ENCODE results near the gene CRLF1. TPM values are rescaled to one million over a fixed set of nuclear protein-coding genes. Genes with fewer than 3 reads are reported as not detected.

CRLF1 gene
- polyA plus RNA-seq, 3 donors = 0.19 TPM; not detected in 2

- H3K27ac ChIP-seq (ENCODE audit: low read depth in 1 of 2, low read length in 2 of 2) = no peak overlapping the region
- TF ChIP-seq CTCF (IDR thresholded peaks at IDR 0.05) = no peak
- H3K9me3 Mint-ChIP-seq = peaks cover 0 to 3% (median 0%) of the 10 kb centered on the region in 7 donors
- no peaks in the 10 kb centered on the region for H3K36me3 Mint-ChIP-seq
- peak overlapping the region in 1 of 2 donors; percentile 1 for H3K4me3 Mint-ChIP-seq
- peaks cover 0 to 3% of the 10 kb centered on the region in 2 donors for H3K27me3 ChIP-seq (ENCODE audit: control insufficient read depth in 2 of 2, insufficient read depth in 2 of 2, low read length in 2 of 2)
- H3K4me2 ChIP-seq (replicated peaks; ENCODE audit: extremely low read depth, low read length, poor library complexity, severe bottlenecking) = no peak overlapping the region
- DNase-seq = no peak
- H2AFZ ChIP-seq (ENCODE audit: insufficient read depth, low read depth, low read length, poor library complexity, severe bottlenecking) = no peak overlapping the region
- peak overlapping the region in 1 of 7 donors; percentile 10 for H3K27ac Mint-ChIP-seq
- H3K79me2 ChIP-seq (ENCODE audit: insufficient read depth, low read length) = peaks cover 19% of the 10 kb centered on the region
- H3K4me3 ChIP-seq (replicated peaks in 1 of 3; ENCODE audit: low read depth in 2 of 3, low read length in 3 of 3) = no peak overlapping the region
- peaks cover 25% of the 10 kb centered on the region for H3K4me1 Mint-ChIP-seq
- H3K9ac ChIP-seq (ENCODE audit: insufficient read depth, low read length, poor library complexity, severe bottlenecking) = no peak overlapping the region
- no peaks in the 10 kb centered on the region for H4K20me1 ChIP-seq (ENCODE audit: insufficient read depth, low read length)
- H3K27me3 Mint-ChIP-seq (ENCODE audit: low read depth in 3 of 3) = peaks cover 5 to 19% (median 18%) of the 10 kb centered on the region in 3 donors
- peaks cover 11 to 26% of the 10 kb centered on the region in 2 donors for H3K4me1 ChIP-seq (ENCODE audit: control insufficient read depth in 1 of 2, insufficient read depth in 2 of 2, low read length in 2 of 2)
- no peaks in the 10 kb centered on the region for H3K36me3 ChIP-seq (replicated peaks in 1 of 2; ENCODE audit: control insufficient read depth in 1 of 2, insufficient read depth in 2 of 2, low read length in 2 of 2)
- 78% methylated on average over 11 of the region's 12 CpGs for WGBS (ENCODE audit: insufficient coverage)
- H3K9me3 ChIP-seq (replicated peaks in 1 of 2; ENCODE audit: control insufficient read depth in 1 of 2, insufficient read depth in 1 of 2, low read length in 2 of 2) = no peaks in the 10 kb centered on the region
- intact Hi-C loops (cut with micrococcal nuclease) = loop anchor here in 1 of 2 donors (5.0 kb wide), 1 partner anchor 43 kb away; no protein-coding TSS in a partner anchor
These were observed 28.2 kb upstream of the CRLF1 start for GRCh38 chr19:18634612-18635297.

- peaks cover 11 to 24% of the 10 kb centered on the region in 2 donors for H3K4me1 ChIP-seq (ENCODE audit: control insufficient read depth in 1 of 2, insufficient read depth in 2 of 2, low read length in 2 of 2)
- no peak for TF ChIP-seq CTCF (IDR thresholded peaks at IDR 0.05)
- no peaks in the 10 kb centered on the region for H4K20me1 ChIP-seq (ENCODE audit: insufficient read depth, low read length)
- Mint-ChIP-seq H3K36me3 (no peaks in the 10 kb centered on the region), H3K27me3 (ENCODE audit: low read depth in 3 of 3) (peaks cover 5 to 26% (median 22%) of the 10 kb centered on the region in 3 donors), H3K4me3 (no peak overlapping the region), H3K27ac (no peak overlapping the region), H3K4me1 (peaks cover 21% of the 10 kb centered on the region), H3K9me3 (peaks cover 0 to 3% (median under 1%) of the 10 kb centered on the region in 7 donors)
- H3K9ac ChIP-seq (ENCODE audit: insufficient read depth, low read length, poor library complexity, severe bottlenecking) = no peak overlapping the region
- no peak overlapping the region for H3K4me3 ChIP-seq (replicated peaks in 1 of 3; ENCODE audit: low read depth in 2 of 3, low read length in 3 of 3)
- no peak overlapping the region for H3K4me2 ChIP-seq (replicated peaks; ENCODE audit: extremely low read depth, low read length, poor library complexity, severe bottlenecking)
- H2AFZ ChIP-seq (ENCODE audit: insufficient read depth, low read depth, low read length, poor library complexity, severe bottlenecking) = no peak overlapping the region
- no peak for DNase-seq
- H3K27ac ChIP-seq (ENCODE audit: low read depth in 1 of 2, low read length in 2 of 2) = no peak overlapping the region
- WGBS (ENCODE audit: insufficient coverage) = 95% methylated on average over 8 of the region's 8 CpGs
- intact Hi-C loops (cut with micrococcal nuclease) = no loop called here
- no peaks in the 10 kb centered on the region for H3K9me3 ChIP-seq (replicated peaks in 1 of 2; ENCODE audit: control insufficient read depth in 1 of 2, insufficient read depth in 1 of 2, low read length in 2 of 2)
- H3K79me2 ChIP-seq (ENCODE audit: insufficient read depth, low read length) = peaks cover 13% of the 10 kb centered on the region
- peaks cover 0 to 3% of the 10 kb centered on the region in 2 donors for H3K27me3 ChIP-seq (ENCODE audit: control insufficient read depth in 2 of 2, insufficient read depth in 2 of 2, low read length in 2 of 2)
- no peaks in the 10 kb centered on the region for H3K36me3 ChIP-seq (replicated peaks in 1 of 2; ENCODE audit: control insufficient read depth in 1 of 2, insufficient read depth in 2 of 2, low read length in 2 of 2)
These were observed 26.7 kb upstream of the CRLF1 start for GRCh38 chr19:18633321-18633720.

Data from CD14-positive monocyte (primary cell).